Fibroblast of lung (primary cell): ENCODE measurements around the gene PRX.
"Not testable (repeated sequence)": the region's sequence is repeated elsewhere in the genome, so short reads cannot be mapped to it uniquely, and the experiment has no call there.

ENCODE experiments used
- EZH2 ChIP-seq: IDR thresholded peaks from 2 replicates; pipeline ENCODE4 v1.5.1; 2012; ENCODE audit warnings: low read length, control low read depth, mild to moderate bottlenecking; ENCODE audit errors: missing control alignments
- TF ChIP-seq, protein P1 (sequence below), 2 donors: IDR thresholded peaks in 1 of 2; conservative IDR thresholded peaks in 1 of 2; 1 replicate in 1 of 2; 2 replicates in 1 of 2; pipeline ENCODE4 v1.5.1; 2011 to 2012; ENCODE audit warnings: low read length in 2 of 2, control low read depth in 1 of 2, inconsistent platforms in 1 of 2, low read depth in 1 of 2, mild to moderate bottlenecking in 1 of 2

GRCh38 chr19:40408598-40408925, 4.6 kb downstream of the PRX start:
- not testable (repeated sequence) for TF ChIP-seq EZH2
- TF ChIP-seq, protein P1, sequence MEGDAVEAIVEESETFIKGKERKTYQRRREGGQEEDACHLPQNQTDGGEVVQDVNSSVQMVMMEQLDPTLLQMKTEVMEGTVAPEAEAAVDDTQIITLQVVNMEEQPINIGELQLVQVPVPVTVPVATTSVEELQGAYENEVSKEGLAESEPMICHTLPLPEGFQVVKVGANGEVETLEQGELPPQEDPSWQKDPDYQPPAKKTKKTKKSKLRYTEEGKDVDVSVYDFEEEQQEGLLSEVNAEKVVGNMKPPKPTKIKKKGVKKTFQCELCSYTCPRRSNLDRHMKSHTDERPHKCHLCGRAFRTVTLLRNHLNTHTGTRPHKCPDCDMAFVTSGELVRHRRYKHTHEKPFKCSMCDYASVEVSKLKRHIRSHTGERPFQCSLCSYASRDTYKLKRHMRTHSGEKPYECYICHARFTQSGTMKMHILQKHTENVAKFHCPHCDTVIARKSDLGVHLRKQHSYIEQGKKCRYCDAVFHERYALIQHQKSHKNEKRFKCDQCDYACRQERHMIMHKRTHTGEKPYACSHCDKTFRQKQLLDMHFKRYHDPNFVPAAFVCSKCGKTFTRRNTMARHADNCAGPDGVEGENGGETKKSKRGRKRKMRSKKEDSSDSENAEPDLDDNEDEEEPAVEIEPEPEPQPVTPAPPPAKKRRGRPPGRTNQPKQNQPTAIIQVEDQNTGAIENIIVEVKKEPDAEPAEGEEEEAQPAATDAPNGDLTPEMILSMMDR (conservative IDR thresholded peaks at IDR 0.05 in 1 of 2, IDR thresholded peaks at IDR 0.05 in 1 of 2; ENCODE audit: low read depth in 1 of 2, low read length in 2 of 2), result not testable (repeated sequence)
